Heart left ventricle (tissue), 16 donors: Measurements from ENCODE around the gene SMPD3. TPM values are rescaled to one million over a fixed set of nuclear protein-coding genes. Genes with fewer than 3 reads are reported as not detected.
A peak's percentile ranks its signal among the peaks of the same experiment; 100 is the strongest.

Source experiments
- ATAC-seq, 4 donors: fragments of 200-7000 bp; cut with Tn5 transposase; one replicate each; pipeline ENCODE4 v1.9.1; 2020 to 2022; ENCODE audit warnings: moderate library complexity in 4 of 4, mild to moderate bottlenecking in 3 of 4, moderate number of reproducible peaks in 1 of 4
- DNase-seq, 5 donors: peaks; one replicate each; pipeline ENCODE4 v3.0.0-alpha.2; 2020
- H3K27ac ChIP-seq, 12 donors: fragments of 200-600 bp; sonication (generic) in 4 of 12; one replicate each; pipeline versions ENCODE4 v1.5.0 to v1.8.0; 2016 to 2022; ENCODE audit warnings: mild to moderate bottlenecking in 2 of 12
- H3K27me3 ChIP-seq, 9 donors: fragments of 200-600 bp; sonication (generic) in 2 of 9; one replicate each; pipeline versions ENCODE4 v1.5.1 to v1.8.0; 2016 to 2022; ENCODE audit warnings: mild to moderate bottlenecking in 3 of 9
- H3K36me3 ChIP-seq, 9 donors: fragments of 200-600 bp; sonication (generic) in 2 of 9; one replicate each; pipeline versions ENCODE4 v1.5.0 to v1.8.0; 2018 to 2022; ENCODE audit warnings: mild to moderate bottlenecking in 2 of 9
- H3K4me1 ChIP-seq, 12 donors: fragments of 200-600 bp; sonication (generic) in 4 of 12; one replicate each; pipeline versions ENCODE4 v1.5.0 to v1.8.0; 2016 to 2022; ENCODE audit warnings: mild to moderate bottlenecking in 3 of 12
- H3K4me3 ChIP-seq, 12 donors: fragments of 200-600 bp; sonication (generic) in 4 of 12; one replicate each; pipeline versions ENCODE4 v1.5.0 to v1.8.0; 2017 to 2022; ENCODE audit warnings: mild to moderate bottlenecking in 9 of 12, moderate library complexity in 4 of 12
- H3K9me3 ChIP-seq, 12 donors: fragments of 200-600 bp; sonication (generic) in 4 of 12; one replicate each; pipeline versions ENCODE4 v1.5.0 to v1.8.0; 2016 to 2022; ENCODE audit warnings: mild to moderate bottlenecking in 1 of 12
- POLR2A ChIP-seq, 2 donors: fragments of 450-650 bp; IDR thresholded peaks; one replicate each; pipeline ENCODE4 v1.6.1; 2017; ENCODE audit warnings: antibody characterized with exemption in 2 of 2, mild to moderate bottlenecking in 2 of 2, moderate library complexity in 2 of 2
- WGBS, 4 donors: extraction: QIAGEN DNeasy Blood & Tissue Kit in 2 of 4; methylation state at CpG; one replicate each; pipeline versions ENCODE4 v1.1.5 to v1.1.7; 2013 to 2018; 5-methylcytosine and 5-hydroxymethylcytosine counted together
- intact Hi-C, 10 donors: fragments of 100-400 bp; cut with DNase I; formaldehyde crosslinking; loops; one replicate each; pipeline versions ENCODE4 v1.11.1 to v1.14.2; 2022
- polyA plus RNA-seq, 2 donors: library from polyadenylated mRNA; stranded (reverse); fragments of 200-250 nt; gene quantifications; one replicate each; pipeline ENCODE4 v1.2.3, GENCODE V29; 2013
- total RNA-seq, 9 donors: library from RNA; depleted of rRNA in 2 of 9; stranded (reverse); fragments of >200 nt in 2 of 9; fragmentation: NEBNext Ultra II Directional in 3 of 9; extraction: Animal tissue kit (Norgen Biotek cat#: 25700) in 3 of 9; gene quantifications; one replicate each; pipeline versions ENCODE4 v1.1.0 to v1.2.4, GENCODE V29; 2016 to 2023
- TF ChIP-seq, protein P1 (sequence below), 12 donors: fragments of 200-600 bp; sonication (generic) in 4 of 12; IDR thresholded peaks; one replicate each; pipeline versions ENCODE4 v1.5.0 to v1.8.0; 2018 to 2022; ENCODE audit warnings: antibody characterized with exemption in 12 of 12, mild to moderate bottlenecking in 5 of 12
- donor health status: ischemic (EF 13 %, LVEDD 7.1; RV severe dilation, severe dysfunction).
- donor health status: healthy with polysubstance abuse.
- donor health status: DM: no; HTN: yes; CAD: no.
- donor health status: DM: no; HTN: no; CAD: no.
- donor health status: ischemic (EF 25% LVEDD 6.9; RV normal size, moderate dysfunction).
- donor health status: ischemic (EF 25% LVEDD 5.7; RV mildly dilated, moderate dysfunction).
- donor health status: healthy.
- donor health status: DM: yes; HTN: yes; CAD: no.
- donor health status: ischemic (EF 35%, LVEDD 5.7; RV mildly dilated, moderate dysfunction).
- donor health status: nonischemic (EF 11% LVEDD 7.7; RV severe dilation, severe dysfunction).
- donor health status: DM: yes; HTN: yes; CAD: no.
- donor health status: PGD.
- donor health status: ischemic (EF 29% LVEDD 5.4; RV normal size, mild dysfunction).
- donor health status: nonischemic (EF 23%, LVEDD 6.1; RV moderate dilation, normal function).

Gene SMPD3
- total and polyA plus RNA-seq, 11 donors, result 0.07 to 14.4 (median 0.17) TPM; not detected in 3

DNA sequence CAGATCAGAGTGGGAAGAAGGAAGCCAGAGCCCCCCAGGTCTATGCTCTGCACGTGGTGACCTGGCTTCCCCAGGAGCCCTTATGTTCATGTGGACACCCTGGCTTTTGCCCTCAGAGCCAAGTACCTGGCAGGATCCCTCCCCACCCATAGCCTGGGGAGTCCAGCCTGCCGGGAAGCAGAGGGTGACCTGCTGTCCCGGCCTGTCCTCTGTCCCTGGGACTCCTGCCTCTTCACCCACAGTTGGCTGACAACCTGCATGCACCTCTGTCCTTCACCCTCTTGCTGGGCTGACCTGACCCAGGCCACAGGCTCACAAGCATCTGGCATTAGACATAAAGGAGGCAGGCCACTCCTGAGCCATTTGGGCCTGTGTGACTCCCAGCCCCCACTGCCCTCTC is 60.2 kb downstream of the SMPD3 start:
- TF ChIP-seq POLR2A (IDR thresholded peaks at IDR 0.05), result no peak
- TF ChIP-seq, protein P1, sequence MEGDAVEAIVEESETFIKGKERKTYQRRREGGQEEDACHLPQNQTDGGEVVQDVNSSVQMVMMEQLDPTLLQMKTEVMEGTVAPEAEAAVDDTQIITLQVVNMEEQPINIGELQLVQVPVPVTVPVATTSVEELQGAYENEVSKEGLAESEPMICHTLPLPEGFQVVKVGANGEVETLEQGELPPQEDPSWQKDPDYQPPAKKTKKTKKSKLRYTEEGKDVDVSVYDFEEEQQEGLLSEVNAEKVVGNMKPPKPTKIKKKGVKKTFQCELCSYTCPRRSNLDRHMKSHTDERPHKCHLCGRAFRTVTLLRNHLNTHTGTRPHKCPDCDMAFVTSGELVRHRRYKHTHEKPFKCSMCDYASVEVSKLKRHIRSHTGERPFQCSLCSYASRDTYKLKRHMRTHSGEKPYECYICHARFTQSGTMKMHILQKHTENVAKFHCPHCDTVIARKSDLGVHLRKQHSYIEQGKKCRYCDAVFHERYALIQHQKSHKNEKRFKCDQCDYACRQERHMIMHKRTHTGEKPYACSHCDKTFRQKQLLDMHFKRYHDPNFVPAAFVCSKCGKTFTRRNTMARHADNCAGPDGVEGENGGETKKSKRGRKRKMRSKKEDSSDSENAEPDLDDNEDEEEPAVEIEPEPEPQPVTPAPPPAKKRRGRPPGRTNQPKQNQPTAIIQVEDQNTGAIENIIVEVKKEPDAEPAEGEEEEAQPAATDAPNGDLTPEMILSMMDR (IDR thresholded peaks at IDR 0.05), result no peak

GRCh38 chr16:68387301-68387700 is 61.0 kb downstream of the SMPD3 start:
- 80 to 100% (median 84%) methylated on average over 4 to 9 of the region's 9 CpGs for WGBS, 4 donors
- H3K27ac ChIP-seq, result no peak overlapping the region
- no peaks in the 10 kb centered on the region for H3K36me3 ChIP-seq
- no peaks in the 10 kb centered on the region for H3K4me1 ChIP-seq
- H3K9me3 ChIP-seq, result no peaks in the 10 kb centered on the region
- H3K4me3 ChIP-seq, result no peak overlapping the region
- intact Hi-C loops, result no loop called here
- no peaks in the 10 kb centered on the region for H3K27me3 ChIP-seq
- peak in 1 of 5 donors; percentile 51 for DNase-seq
- ATAC-seq, result peak in 1 of 4 donors; percentile 33
- TF ChIP-seq POLR2A (IDR thresholded peaks at IDR 0.05), result no peak
- TF ChIP-seq, protein P1 (IDR thresholded peaks at IDR 0.05), result no peak

More for the DNA sequence above, 60.2 kb downstream of the SMPD3 start:
- ATAC-seq (no peak), DNase-seq (peak in 1 of 5 donors; percentile 40)
- Histone ChIP-seq H3K27ac (no peak overlapping the region), H3K36me3 (no peaks in the 10 kb centered on the region), H3K4me3 (no peak overlapping the region), H3K9me3 (no peaks in the 10 kb centered on the region), H3K27me3 (no peaks in the 10 kb centered on the region), H3K4me1 (no peaks in the 10 kb centered on the region)
- WGBS, 4 donors, result 80 to 90% (median 86%) methylated on average over 2 to 3 of the region's 3 CpGs
- intact Hi-C loops, result no loop called here

DNA sequence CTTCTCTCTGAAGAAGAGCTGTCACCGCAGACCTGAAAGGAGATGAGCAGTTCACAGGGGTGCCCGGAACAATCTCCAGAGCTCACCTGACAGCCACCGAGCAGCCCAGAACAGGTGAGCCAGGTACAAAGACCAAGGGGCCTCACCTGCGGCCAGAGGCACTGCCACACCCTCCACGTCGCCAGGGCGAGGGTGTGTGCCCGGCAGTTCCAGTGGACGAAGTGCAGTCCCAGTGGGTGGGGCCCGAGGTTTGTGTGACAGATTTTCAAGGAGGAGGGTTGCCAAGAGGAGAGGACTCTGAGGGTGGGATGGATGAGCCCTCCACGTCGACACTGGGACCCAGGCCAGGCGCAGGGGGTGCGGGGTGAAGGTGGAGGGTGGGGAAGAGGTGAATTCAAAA is 61.7 kb downstream of the SMPD3 start:
- 81 to 92% (median 84%) methylated on average over 10 to 14 of the region's 14 CpGs for WGBS, 4 donors
- intact Hi-C loops, result no loop called here
- Histone ChIP-seq H3K4me3 (no peak overlapping the region), H3K27me3 (no peaks in the 10 kb centered on the region), H3K36me3 (no peaks in the 10 kb centered on the region), H3K9me3 (no peaks in the 10 kb centered on the region), H3K27ac (no peak overlapping the region), H3K4me1 (no peaks in the 10 kb centered on the region)
- ATAC-seq, result no peak
- peak in 1 of 5 donors; percentile 47 for DNase-seq
- TF ChIP-seq POLR2A (IDR thresholded peaks at IDR 0.05), result no peak
- TF ChIP-seq, protein P1 (IDR thresholded peaks at IDR 0.05), result no peak

GRCh38 chr16:68385371-68385770 is 62.9 kb downstream of the SMPD3 start:
- intact Hi-C loops, result no loop called here
- Histone ChIP-seq H3K36me3 (no peaks in the 10 kb centered on the region), H3K27ac (no peak overlapping the region), H3K9me3 (no peaks in the 10 kb centered on the region), H3K4me3 (no peak overlapping the region), H3K27me3 (no peaks in the 10 kb centered on the region), H3K4me1 (no peaks in the 10 kb centered on the region)
- no peak for TF ChIP-seq POLR2A (IDR thresholded peaks at IDR 0.05)
- TF ChIP-seq, protein P1 (IDR thresholded peaks at IDR 0.05), result no peak
- ATAC-seq (no peak), DNase-seq (no peak)
- WGBS, 4 donors, result 70 to 82% (median 77%) methylated on average over 6 of the region's 6 CpGs
